Inferior parietal cortex (tissue), 1 donor: ENCODE measurements around the gene PKN3.
"Not testable (repeated sequence)": the region's sequence is repeated elsewhere in the genome, so short reads cannot be mapped to it uniquely, and the experiment has no call there.

ENCODE experiments used
- DNase-seq: peaks from one replicate; pipeline ENCODE4 v3.0.0-alpha.2; 2016; ENCODE audit errors: extremely low spot score

The PKN3 gene

GRCh38 chr9:128693738-128694137, 8.6 kb upstream of the PKN3 start:
- DNase-seq, result not testable (repeated sequence)

GRCh38 chr9:128694344-128694743, 8.0 kb upstream of the PKN3 start:
- DNase-seq, result no peak

- no peak for DNase-seq
Measured at GRCh38 chr9:128696923-128697707, 5.2 kb upstream of the PKN3 start.

GRCh38 chr9:128699096-128699795, 3.1 kb upstream of the PKN3 start:
- DNase-seq, result not testable (repeated sequence)

- no peak for DNase-seq
Measured at GRCh38 chr9:128701227-128701854, 962 bp upstream of the PKN3 start.

- DNase-seq, result no peak
Measured at GRCh38 chr9:128702949-128703615, 779 bp downstream of the PKN3 start.

- DNase-seq, result no peak
Measured at GRCh38 chr9:128703616-128704355, 1.5 kb downstream of the PKN3 start.

GRCh38 chr9:128704356-128704670, 2.0 kb downstream of the PKN3 start:
- DNase-seq, result no peak

GRCh38 chr9:128705051-128705965, 3.0 kb downstream of the PKN3 start:
- DNase-seq, result no peak

- DNase-seq, result no peak
Measured at GRCh38 chr9:128706045-128706444, 3.7 kb downstream of the PKN3 start.

GRCh38 chr9:128706671-128707381, 4.5 kb downstream of the PKN3 start:
- no peak for DNase-seq

GRCh38 chr9:128707446-128707845, 5.1 kb downstream of the PKN3 start:
- no peak for DNase-seq

- DNase-seq, result no peak
Measured at GRCh38 chr9:128712451-128713410, 10.4 kb downstream of the PKN3 start.

GRCh38 chr9:128713411-128713780, 11.1 kb downstream of the PKN3 start:
- no peak for DNase-seq

- DNase-seq, result no peak
Measured at GRCh38 chr9:128713941-128714573, 11.8 kb downstream of the PKN3 start.

- DNase-seq, result no peak
Measured at GRCh38 chr9:128714586-128715435, 12.5 kb downstream of the PKN3 start.

GRCh38 chr9:128715436-128715750, 13.1 kb downstream of the PKN3 start:
- no peak for DNase-seq
